HEK293 (cell line): ENCODE data around the gene LRRC7.

Source experiments
- CTCF ChIA-PET: fragments of 350-600 bp; formaldehyde crosslinking; extraction: SDS; loops from one replicate; lab custom pipeline; 2021; ENCODE audit warnings: antibody characterized with exemption; lab: Yijun Ruan, JAX
- POLR2A ChIA-PET: fragments of 300-600 bp; formaldehyde crosslinking; extraction: SDS; loops from one replicate; lab custom pipeline; 2020; ENCODE audit warnings: antibody characterized with exemption, inconsistent platforms; lab: Yijun Ruan, JAX
- H3K27ac ChIP-seq: fragments of 200-500 bp; sonication (Bioruptor generic); 2 replicates; pipeline ENCODE4 v1.5.1; 2014; ENCODE audit warnings: low read depth, low read length, control low read depth, inconsistent platforms; ENCODE audit errors: extremely low read depth
- H3K36me3 ChIP-seq, 2 experiments: fragments of 200-500 bp in 1 of 2; sonication (Bioruptor generic) in 1 of 2; 1 replicate in 1 of 2; 2 replicates in 1 of 2; pipeline ENCODE4 v1.5.1; 2014 to 2017; ENCODE audit warnings: inconsistent platforms in 2 of 2, low read length in 2 of 2; ENCODE audit not compliant: control insufficient read depth in 2 of 2, insufficient read depth in 1 of 2
- H3K4me1 ChIP-seq: fragments of 200-500 bp; sonication (Bioruptor generic); 2 replicates; pipeline ENCODE4 v1.5.1; 2014; ENCODE audit warnings: mild to moderate bottlenecking, low read length, inconsistent platforms; ENCODE audit not compliant: control insufficient read depth, insufficient read depth
- H3K4me3 ChIP-seq: 2 replicates; pipeline ENCODE4 v1.5.1; 2011; ENCODE audit warnings: low read depth, mild to moderate bottlenecking, control low read depth, low read length, moderate library complexity
- H3K9me3 ChIP-seq: fragments of 200-500 bp; sonication (Bioruptor generic); 2 replicates; pipeline ENCODE4 v1.5.1; 2014; ENCODE audit warnings: low read depth, low read length, inconsistent platforms; ENCODE audit not compliant: control insufficient read depth, insufficient read depth
- HOXA7 ChIP-seq: sonication (generic); formaldehyde crosslinking; IDR thresholded peaks from 2 replicates; pipeline ENCODE4 v1.8.1; 2022; ENCODE audit warnings: missing genetic modification reagents, borderline replicate concordance
- KLF1 ChIP-seq: fragments of 450-650 bp; formaldehyde crosslinking; IDR thresholded peaks from 2 replicates; pipeline ENCODE4 v1.5.1; 2016; ENCODE audit warnings: missing biosample characterization, missing genetic modification characterization
- SCRT1 ChIP-seq: fragments of 450-650 bp; formaldehyde crosslinking; IDR thresholded peaks from 2 replicates; pipeline ENCODE4 v1.5.1; 2016; ENCODE audit warnings: missing biosample characterization, missing genetic modification characterization, borderline replicate concordance
- TRIM28 ChIP-seq: IDR thresholded peaks from 2 replicates; pipeline ENCODE4 v1.6.1; 2011; ENCODE audit warnings: low read length, control low read depth, borderline replicate concordance
- YY1 ChIP-seq: fragments of 450-650 bp; formaldehyde crosslinking; IDR thresholded peaks from 2 replicates; pipeline ENCODE4 v1.5.1; 2018; ENCODE audit warnings: missing biosample characterization, missing genetic modification characterization
- ZBTB21 ChIP-seq: fragments of 450-650 bp; formaldehyde crosslinking; IDR thresholded peaks from 2 replicates; pipeline ENCODE4 v1.5.1; 2017; ENCODE audit warnings: missing biosample characterization, missing genetic modification characterization
- ZBTB48 ChIP-seq: fragments of 450-650 bp; formaldehyde crosslinking; IDR thresholded peaks from 2 replicates; pipeline ENCODE4 v1.5.1; 2016; ENCODE audit warnings: missing biosample characterization, missing genetic modification characterization
- ZNF138 ChIP-seq: fragments of 450-650 bp; formaldehyde crosslinking; IDR thresholded peaks from 2 replicates; pipeline ENCODE4 v1.5.1; 2016; ENCODE audit warnings: missing biosample characterization, missing genetic modification characterization, borderline replicate concordance
- ZNF184 ChIP-seq: fragments of 450-650 bp; IDR thresholded peaks from 2 replicates; pipeline ENCODE4 v1.5.1; 2018; ENCODE audit warnings: missing biosample characterization, mild to moderate bottlenecking, missing genetic modification characterization
- ZNF211 ChIP-seq: fragments of 450-650 bp; formaldehyde crosslinking; IDR thresholded peaks from 2 replicates; pipeline ENCODE4 v1.5.1; 2016; ENCODE audit warnings: low read depth, missing biosample characterization, missing genetic modification characterization
- ZNF266 ChIP-seq: fragments of 450-650 bp; formaldehyde crosslinking; IDR thresholded peaks from 2 replicates; pipeline ENCODE4 v1.5.1; 2016; ENCODE audit warnings: missing biosample characterization, missing genetic modification characterization, low read depth
- ZNF37A ChIP-seq: fragments of 450-650 bp; IDR thresholded peaks from 2 replicates; pipeline ENCODE4 v1.5.1; 2018; ENCODE audit warnings: missing biosample characterization, missing genetic modification characterization
- ZNF391 ChIP-seq: fragments of 450-650 bp; formaldehyde crosslinking; IDR thresholded peaks from 2 replicates; pipeline ENCODE4 v1.5.1; 2016; ENCODE audit warnings: low read depth, missing biosample characterization, missing genetic modification characterization, borderline replicate concordance
- ZNF394 ChIP-seq: fragments of 450-650 bp; formaldehyde crosslinking; IDR thresholded peaks from 2 replicates; pipeline ENCODE4 v1.5.1; 2016; ENCODE audit warnings: missing biosample characterization, missing genetic modification characterization, mild to moderate bottlenecking, moderate library complexity, borderline replicate concordance
- ZNF558 ChIP-seq: fragments of 450-650 bp; formaldehyde crosslinking; IDR thresholded peaks from 2 replicates; pipeline ENCODE4 v1.5.1; 2016; ENCODE audit warnings: missing biosample characterization, missing genetic modification characterization
- ZNF629 ChIP-seq: fragments of 450-650 bp; formaldehyde crosslinking; IDR thresholded peaks from 2 replicates; pipeline ENCODE4 v1.5.1; 2017; ENCODE audit warnings: missing biosample characterization, missing genetic modification characterization
- ZNF670 ChIP-seq: fragments of 450-650 bp; formaldehyde crosslinking; IDR thresholded peaks from 2 replicates; pipeline ENCODE4 v1.5.1; 2016; ENCODE audit warnings: missing biosample characterization, missing genetic modification characterization, low read depth
- TF ChIP-seq, protein P1 (sequence below): fragments of 450-650 bp; formaldehyde crosslinking; IDR thresholded peaks from 2 replicates; pipeline ENCODE4 v1.5.1; 2017; ENCODE audit warnings: missing biosample characterization, missing genetic modification characterization
- TF ChIP-seq, protein P2 (sequence below): fragments of 450-650 bp; formaldehyde crosslinking; IDR thresholded peaks from 2 replicates; pipeline ENCODE4 v1.5.1; 2017; ENCODE audit warnings: missing biosample characterization, missing genetic modification characterization
- TF ChIP-seq, protein P3 (sequence below): fragments of 450-650 bp; formaldehyde crosslinking; IDR thresholded peaks from 2 replicates; pipeline ENCODE4 v1.5.1; 2016; ENCODE audit warnings: missing biosample characterization, missing genetic modification characterization, borderline replicate concordance
- TF ChIP-seq, protein P4 (sequence below): fragments of 450-650 bp; formaldehyde crosslinking; IDR thresholded peaks from 2 replicates; pipeline ENCODE4 v1.5.1; 2017; ENCODE audit warnings: missing biosample characterization, missing genetic modification characterization

LRRC7 gene

DNA sequence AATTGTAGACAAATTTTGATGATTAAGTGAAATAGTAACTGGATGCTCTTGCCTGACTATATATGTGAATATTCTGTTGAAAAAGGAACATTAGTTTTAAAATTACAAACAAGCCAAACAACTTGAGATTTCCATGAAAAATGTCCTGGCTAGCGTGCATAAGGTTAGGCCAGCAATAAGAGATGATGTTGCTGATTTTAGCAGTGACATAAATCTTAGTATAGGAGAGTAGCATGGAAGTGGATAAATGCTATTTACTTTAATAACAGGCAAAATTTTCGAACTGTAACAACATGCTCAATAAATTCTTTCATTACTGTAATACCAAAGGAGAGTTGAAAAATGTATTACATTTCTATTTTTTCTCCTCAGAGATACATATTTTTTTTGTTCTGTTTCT is 266.6 kb downstream of the LRRC7 start:
- Histone ChIP-seq H3K9me3 (no peaks in the 10 kb centered on the region), H3K36me3 (no peaks in the 10 kb centered on the region), H3K27ac (no peak overlapping the region), H3K4me1 (no peaks in the 10 kb centered on the region), H3K4me3 (no peak overlapping the region)
- CTCF ChIA-PET, result no interaction called here
- no peak for TF ChIP-seq ZNF266 (tag by site-specific recombination)
- TF ChIP-seq ZNF629 (tag by site-specific recombination), result no peak
- TF ChIP-seq ZNF138, result no peak
- TF ChIP-seq, protein P1, sequence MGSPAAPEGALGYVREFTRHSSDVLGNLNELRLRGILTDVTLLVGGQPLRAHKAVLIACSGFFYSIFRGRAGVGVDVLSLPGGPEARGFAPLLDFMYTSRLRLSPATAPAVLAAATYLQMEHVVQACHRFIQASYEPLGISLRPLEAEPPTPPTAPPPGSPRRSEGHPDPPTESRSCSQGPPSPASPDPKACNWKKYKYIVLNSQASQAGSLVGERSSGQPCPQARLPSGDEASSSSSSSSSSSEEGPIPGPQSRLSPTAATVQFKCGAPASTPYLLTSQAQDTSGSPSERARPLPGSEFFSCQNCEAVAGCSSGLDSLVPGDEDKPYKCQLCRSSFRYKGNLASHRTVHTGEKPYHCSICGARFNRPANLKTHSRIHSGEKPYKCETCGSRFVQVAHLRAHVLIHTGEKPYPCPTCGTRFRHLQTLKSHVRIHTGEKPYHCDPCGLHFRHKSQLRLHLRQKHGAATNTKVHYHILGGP (tag by site-specific recombination), result no peak
- no peak for TF ChIP-seq TRIM28
- TF ChIP-seq ZNF211 (tag by site-specific recombination), result no peak
- TF ChIP-seq SCRT1 (tag by site-specific recombination), result no peak
- TF ChIP-seq, protein P2, sequence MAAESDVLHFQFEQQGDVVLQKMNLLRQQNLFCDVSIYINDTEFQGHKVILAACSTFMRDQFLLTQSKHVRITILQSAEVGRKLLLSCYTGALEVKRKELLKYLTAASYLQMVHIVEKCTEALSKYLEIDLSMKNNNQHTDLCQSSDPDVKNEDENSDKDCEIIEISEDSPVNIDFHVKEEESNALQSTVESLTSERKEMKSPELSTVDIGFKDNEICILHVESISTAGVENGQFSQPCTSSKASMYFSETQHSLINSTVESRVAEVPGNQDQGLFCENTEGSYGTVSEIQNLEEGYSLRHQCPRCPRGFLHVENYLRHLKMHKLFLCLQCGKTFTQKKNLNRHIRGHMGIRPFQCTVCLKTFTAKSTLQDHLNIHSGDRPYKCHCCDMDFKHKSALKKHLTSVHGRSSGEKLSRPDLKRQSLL (tag by site-specific recombination), result no peak
- no peak for TF ChIP-seq YY1
- POLR2A ChIA-PET, result no interaction called here

DNA sequence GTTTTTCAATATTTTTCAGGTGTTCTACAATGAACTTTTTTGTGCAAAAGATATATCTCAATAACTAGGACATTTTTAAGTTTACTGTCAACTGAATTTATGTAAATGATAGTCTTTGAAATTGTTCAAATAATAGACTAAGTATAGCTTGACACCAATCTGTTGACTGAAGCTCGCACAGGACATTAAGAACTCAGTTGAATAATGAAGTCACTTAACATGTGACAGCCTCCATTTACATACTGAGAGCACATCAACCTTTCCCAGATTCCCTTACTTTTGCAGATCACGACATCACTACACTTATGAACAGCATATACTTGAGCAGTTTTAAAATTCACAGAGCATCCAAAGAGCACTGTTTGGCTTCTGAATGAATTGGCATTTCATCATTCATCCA is 268.2 kb downstream of the LRRC7 start:
- CTCF ChIA-PET, result no interaction called here
- TF ChIP-seq ZNF558 (tag by site-specific recombination) (no peak), ZNF394 (no peak), ZNF184 (no peak), ZNF670 (tag by site-specific recombination) (no peak), KLF1 (tag by site-specific recombination) (no peak), ZNF391 (tag by site-specific recombination) (no peak), ZBTB21 (tag by site-specific recombination) (no peak), HOXA7 (CRISPR knock-in tag) (no peak), ZBTB48 (no peak), ZNF37A (no peak)
- TF ChIP-seq, protein P3, sequence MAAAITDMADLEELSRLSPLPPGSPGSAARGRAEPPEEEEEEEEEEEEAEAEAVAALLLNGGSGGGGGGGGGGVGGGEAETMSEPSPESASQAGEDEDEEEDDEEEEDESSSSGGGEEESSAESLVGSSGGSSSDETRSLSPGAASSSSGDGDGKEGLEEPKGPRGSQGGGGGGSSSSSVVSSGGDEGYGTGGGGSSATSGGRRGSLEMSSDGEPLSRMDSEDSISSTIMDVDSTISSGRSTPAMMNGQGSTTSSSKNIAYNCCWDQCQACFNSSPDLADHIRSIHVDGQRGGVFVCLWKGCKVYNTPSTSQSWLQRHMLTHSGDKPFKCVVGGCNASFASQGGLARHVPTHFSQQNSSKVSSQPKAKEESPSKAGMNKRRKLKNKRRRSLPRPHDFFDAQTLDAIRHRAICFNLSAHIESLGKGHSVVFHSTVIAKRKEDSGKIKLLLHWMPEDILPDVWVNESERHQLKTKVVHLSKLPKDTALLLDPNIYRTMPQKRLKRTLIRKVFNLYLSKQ (tag by site-specific recombination), result no peak
- TF ChIP-seq, protein P4, sequence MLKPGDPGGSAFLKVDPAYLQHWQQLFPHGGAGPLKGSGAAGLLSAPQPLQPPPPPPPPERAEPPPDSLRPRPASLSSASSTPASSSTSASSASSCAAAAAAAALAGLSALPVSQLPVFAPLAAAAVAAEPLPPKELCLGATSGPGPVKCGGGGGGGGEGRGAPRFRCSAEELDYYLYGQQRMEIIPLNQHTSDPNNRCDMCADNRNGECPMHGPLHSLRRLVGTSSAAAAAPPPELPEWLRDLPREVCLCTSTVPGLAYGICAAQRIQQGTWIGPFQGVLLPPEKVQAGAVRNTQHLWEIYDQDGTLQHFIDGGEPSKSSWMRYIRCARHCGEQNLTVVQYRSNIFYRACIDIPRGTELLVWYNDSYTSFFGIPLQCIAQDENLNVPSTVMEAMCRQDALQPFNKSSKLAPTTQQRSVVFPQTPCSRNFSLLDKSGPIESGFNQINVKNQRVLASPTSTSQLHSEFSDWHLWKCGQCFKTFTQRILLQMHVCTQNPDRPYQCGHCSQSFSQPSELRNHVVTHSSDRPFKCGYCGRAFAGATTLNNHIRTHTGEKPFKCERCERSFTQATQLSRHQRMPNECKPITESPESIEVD (tag by site-specific recombination), result no peak
- H3K36me3 ChIP-seq, result no peaks in the 10 kb centered on the region
- H3K4me1 ChIP-seq, result no peaks in the 10 kb centered on the region
- H3K27ac ChIP-seq, result no peak overlapping the region
- H3K4me3 ChIP-seq, result no peak overlapping the region
- POLR2A ChIA-PET, result no interaction called here
- H3K9me3 ChIP-seq, result no peaks in the 10 kb centered on the region
